Ovary (tissue), 9 donors: Measurements from ENCODE around the gene TMEM8B. TPM values are rescaled to one million over a fixed set of nuclear protein-coding genes. Genes with fewer than 3 reads are reported as not detected.
A peak's percentile ranks its signal among the peaks of the same experiment; 100 is the strongest.

Source experiments
- DNase-seq, 5 donors: peaks; one replicate each; pipeline ENCODE4 v3.0.0-alpha.2; 2019 to 2020
- H3K27ac ChIP-seq, 2 donors: fragments of 200-600 bp; one replicate each; pipeline versions ENCODE4 v1.5.1 to v1.8.0; 2019 to 2022
- H3K27me3 ChIP-seq: fragments of 200-600 bp; one replicate; pipeline ENCODE4 v1.8.0; 2022
- H3K36me3 ChIP-seq: fragments of 200-600 bp; sonication (generic); one replicate; pipeline ENCODE4 v1.5.1; 2019
- H3K4me1 ChIP-seq: one replicate; pipeline ENCODE4 v1.8.1; 2013; ENCODE audit warnings: mild to moderate bottlenecking, moderate library complexity; ENCODE audit not compliant: insufficient read depth
- H3K4me3 ChIP-seq: fragments of 200-600 bp; sonication (generic); one replicate; pipeline ENCODE4 v1.5.1; 2017
- H3K9me3 ChIP-seq, 2 donors: fragments of 200-600 bp in 1 of 2; sonication (generic) in 1 of 2; one replicate each; pipeline versions ENCODE4 v1.5.1 to v1.8.1; 2013 to 2019; ENCODE audit warnings: mild to moderate bottlenecking in 1 of 2, moderate library complexity in 1 of 2
- CTCF ChIP-seq, 3 donors: fragments of 450-650 bp in 2 of 3; fragments of 200-600 bp in 1 of 3; IDR thresholded peaks; one replicate each; pipeline versions ENCODE4 v1.5.1 to v1.8.0; 2016 to 2022; ENCODE audit warnings: antibody characterized with exemption in 3 of 3, mild to moderate bottlenecking in 1 of 3
- EP300 ChIP-seq: sonication (generic); formaldehyde crosslinking; IDR thresholded peaks from one replicate; pipeline ENCODE4 v1.6.1; 2017; ENCODE audit warnings: antibody characterized with exemption
- POLR2A ChIP-seq: fragments of 450-650 bp; IDR thresholded peaks from one replicate; pipeline ENCODE4 v1.6.1; 2017; ENCODE audit warnings: antibody characterized with exemption, mild to moderate bottlenecking, moderate library complexity
- WGBS, 3 donors: extraction: QIAGEN DNeasy Blood & Tissue Kit in 1 of 3; methylation state at CpG; one replicate each; pipeline versions ENCODE4 v1.1.5 to v1.1.7; 2013 to 2017; 5-methylcytosine and 5-hydroxymethylcytosine counted together
- intact Hi-C, 4 donors: fragments of 100-400 bp; cut with DNase I; formaldehyde crosslinking; loops; one replicate each; pipeline versions ENCODE4 v1.11.0 to v1.15.1; 2022 to 2023
- polyA plus RNA-seq, 2 donors: library from polyadenylated mRNA; stranded (reverse); fragments of 200-250 nt in 1 of 2; fragments of 350-450 nt in 1 of 2; fragmentation: Illumina TruSeq in 1 of 2; extraction: RNeasy Lipid Tissue Mini Kit (QIAGEN cat#74804) in 1 of 2; gene quantifications; one replicate each; pipeline ENCODE4 v1.2.3, GENCODE V29; 2013 to 2014
- total RNA-seq, 7 donors: library from RNA; depleted of rRNA in 2 of 7; stranded (reverse); fragments of >200 nt in 2 of 7; fragmentation: NEBNext Ultra II Directional in 3 of 7; extraction: Animal tissue kit (Norgen Biotek cat#: 25700) in 3 of 7; gene quantifications; one replicate each; pipeline versions ENCODE4 v1.1.0 to v1.2.4, GENCODE V29; 2016 to 2023
- donor health status: DM: no; HTN: no; CAD: no; lungs with moderate emphysema.
- donor health status: DM: no; HTN: no; CAD: no.
- donor health status: Bipolar disorder and iron deficiency.
- donor health status: DM: yes; HTN: yes; CAD: no.
- donor health status: DM: no; HTN: no; CAD: no.
- donor health status: DM: yes; HTN: yes; CAD: no.

The TMEM8B gene
- total and polyA plus RNA-seq, 9 donors, result 11.2 to 42.8 (median 33.7) TPM

GRCh38 chr9:35847792-35848572 lies 19.0 kb downstream of the TMEM8B start:
- Histone ChIP-seq H3K9me3 (no peaks in the 10 kb centered on the region), H3K36me3 (no peaks in the 10 kb centered on the region), H3K27ac (no peak overlapping the region), H3K27me3 (no peaks in the 10 kb centered on the region), H3K4me3 (no peak overlapping the region), H3K4me1 (peaks cover 1% of the 10 kb centered on the region)
- WGBS, 3 donors, result 50 to 65% (median 54%) methylated on average over 4 of the region's 4 CpGs
- DNase-seq, result peak in 1 of 5 donors; percentile 3
- TF ChIP-seq POLR2A (no peak), CTCF (IDR thresholded peaks at IDR 0.05) (no peak), EP300 (no peak)
- intact Hi-C loops, result no loop called here

- Histone ChIP-seq H3K9me3 (no peaks in the 10 kb centered on the region), H3K27me3 (no peaks in the 10 kb centered on the region), H3K4me1 (no peaks in the 10 kb centered on the region), H3K27ac (no peak overlapping the region), H3K36me3 (no peaks in the 10 kb centered on the region), H3K4me3 (no peak overlapping the region)
- peak in 1 of 5 donors; percentile 7 for DNase-seq
- intact Hi-C loops, result no loop called here
- TF ChIP-seq EP300 (no peak), CTCF (IDR thresholded peaks at IDR 0.05) (no peak), POLR2A (no peak)
- WGBS, 3 donors, result 87 to 93% (median 90%) methylated on average over 2 of the region's 2 CpGs
Observed at GRCh38 chr9:35852267-35852815, 23.3 kb downstream of the TMEM8B start.

- intact Hi-C loops, result no loop called here
- Histone ChIP-seq H3K4me1 (no peaks in the 10 kb centered on the region), H3K36me3 (no peaks in the 10 kb centered on the region), H3K27ac (no peak overlapping the region), H3K27me3 (no peaks in the 10 kb centered on the region), H3K4me3 (no peak overlapping the region), H3K9me3 (no peaks in the 10 kb centered on the region)
- DNase-seq, result peak in 1 of 5 donors; percentile 32
- WGBS, 3 donors, result 85 to 92% (median 89%) methylated on average over 25 of the region's 25 CpGs
- no peak for TF ChIP-seq POLR2A
- no peak for TF ChIP-seq EP300
- TF ChIP-seq CTCF (IDR thresholded peaks at IDR 0.05), result no peak
Observed at GRCh38 chr9:35852876-35853865, 24.1 kb downstream of the TMEM8B start.

GRCh38 chr9:35854091-35854762 lies 25.2 kb downstream of the TMEM8B start:
- peak in 1 of 5 donors; percentile 4 for DNase-seq
- 79 to 87% (median 85%) methylated on average over 7 of the region's 7 CpGs for WGBS, 3 donors
- H3K36me3 ChIP-seq, result no peaks in the 10 kb centered on the region
- no peak overlapping the region for H3K4me3 ChIP-seq
- no peaks in the 10 kb centered on the region for H3K9me3 ChIP-seq
- intact Hi-C loops, result no loop called here
- TF ChIP-seq CTCF (IDR thresholded peaks at IDR 0.05) (no peak), POLR2A (no peak), EP300 (no peak)
- no peaks in the 10 kb centered on the region for H3K4me1 ChIP-seq
- no peaks in the 10 kb centered on the region for H3K27me3 ChIP-seq
- no peak overlapping the region for H3K27ac ChIP-seq
